DMS153 treated with DMSO at 0.1 percent for 48 hours (cell line): Measurements from ENCODE around the gene RPTOR.

Experiments
- DNase-seq: peaks from one replicate; lab custom pipeline; 2025; ENCODE audit not compliant: unreplicated experiment; lab: John Stamatoyannopoulos, UW

The RPTOR gene

GRCh38 chr17:80984749-80985148, 440.1 kb downstream of the RPTOR start:
- DNase-seq = no peak

- DNase-seq = no peak
Measured at GRCh38 chr17:80986046-80986445, 441.4 kb downstream of the RPTOR start.

GRCh38 chr17:80986816-80987475, 442.3 kb downstream of the RPTOR start:
- DNase-seq = no peak

- no peak for DNase-seq
Measured at GRCh38 chr17:80987941-80988461, 443.4 kb downstream of the RPTOR start.

GRCh38 chr17:80989586-80989913, 444.9 kb downstream of the RPTOR start:
- no peak for DNase-seq

- no peak for DNase-seq
Measured at GRCh38 chr17:80990921-80991644, 446.4 kb downstream of the RPTOR start.

GRCh38 chr17:80991645-80992076, 447.0 kb downstream of the RPTOR start, which contains the start of gene CHMP6:
Gene CHMP6, plus strand, starts transcription at chr17:80991841. Its CDS starts 78 bp downstream, at chr17:80991919.
- DNase-seq = peak; percentile 14

- DNase-seq = no peak
Measured at GRCh38 chr17:80992077-80992947, 447.7 kb downstream of the RPTOR start.

- DNase-seq = no peak
Measured at GRCh38 chr17:80992948-80993624, 448.4 kb downstream of the RPTOR start.

GRCh38 chr17:80995131-80995530, 450.5 kb downstream of the RPTOR start:
- no peak for DNase-seq

GRCh38 chr17:80996422-80997305, 452.0 kb downstream of the RPTOR start:
- no peak for DNase-seq

- no peak for DNase-seq
Measured at GRCh38 chr17:80997424-80998117, 452.9 kb downstream of the RPTOR start.

GRCh38 chr17:80998118-80998747, 453.6 kb downstream of the RPTOR start:
- DNase-seq = no peak

- DNase-seq = no peak
Measured at GRCh38 chr17:80998748-80999535, 454.3 kb downstream of the RPTOR start.

- DNase-seq = no peak
Measured at GRCh38 chr17:80999536-81000333, 455.1 kb downstream of the RPTOR start.

- no peak for DNase-seq
Measured at GRCh38 chr17:81000334-81000630, 455.6 kb downstream of the RPTOR start.

- no peak for DNase-seq
Measured at GRCh38 chr17:81000631-81001357, 456.2 kb downstream of the RPTOR start.
